Panc1 (cell line): ENCODE measurements around the gene IZUMO1.

ENCODE experiments used
- POLR2AphosphoS5 ChIP-seq: IDR thresholded peaks from 2 replicates; pipeline ENCODE4 v1.6.1; 2012; ENCODE audit warnings: mild to moderate bottlenecking, low read depth, low read length, moderate library complexity
- TCF7L2 ChIP-seq: IDR thresholded peaks from 2 replicates; pipeline ENCODE4 v1.6.1; 2011; ENCODE audit warnings: mild to moderate bottlenecking, low read depth, low read length, inconsistent platforms
- TF ChIP-seq, protein P1 (sequence below): fragments of 450-650 bp; IDR thresholded peaks from 2 replicates; pipeline ENCODE4 v1.5.1; 2017; ENCODE audit warnings: mild to moderate bottlenecking
- TF ChIP-seq, protein P2 (sequence below), 2 experiments: IDR thresholded peaks; 2 replicates each; pipeline ENCODE4 v1.6.1; 2011 to 2012; ENCODE audit warnings: low read depth in 2 of 2, control low read depth in 1 of 2, low read length in 1 of 2, mild to moderate bottlenecking in 1 of 2, moderate library complexity in 1 of 2; ENCODE audit not compliant: insufficient read depth in 1 of 2

DNA sequence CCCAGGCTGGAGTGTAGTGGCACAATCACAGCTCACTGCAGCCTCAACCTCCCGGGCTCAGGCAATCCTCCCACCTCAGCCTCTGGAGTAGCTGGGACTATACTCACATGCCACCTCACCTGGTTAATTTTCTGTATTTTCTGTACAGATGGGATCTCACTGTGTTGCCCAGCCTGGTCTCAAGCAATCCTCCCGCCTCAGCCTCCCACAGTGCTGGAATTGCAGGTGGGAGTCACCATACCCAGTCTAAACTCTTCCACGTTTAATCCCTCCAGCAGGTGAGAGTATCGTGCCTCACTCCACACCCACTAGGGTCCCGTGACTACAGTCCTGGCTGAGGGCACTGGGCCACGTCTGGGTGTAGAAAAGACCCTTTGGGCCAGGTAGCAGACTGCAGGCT is 47.6 kb upstream of the IZUMO1 start:
- TF ChIP-seq POLR2AphosphoS5 (no peak), TCF7L2 (no peak)
- TF ChIP-seq, protein P1, sequence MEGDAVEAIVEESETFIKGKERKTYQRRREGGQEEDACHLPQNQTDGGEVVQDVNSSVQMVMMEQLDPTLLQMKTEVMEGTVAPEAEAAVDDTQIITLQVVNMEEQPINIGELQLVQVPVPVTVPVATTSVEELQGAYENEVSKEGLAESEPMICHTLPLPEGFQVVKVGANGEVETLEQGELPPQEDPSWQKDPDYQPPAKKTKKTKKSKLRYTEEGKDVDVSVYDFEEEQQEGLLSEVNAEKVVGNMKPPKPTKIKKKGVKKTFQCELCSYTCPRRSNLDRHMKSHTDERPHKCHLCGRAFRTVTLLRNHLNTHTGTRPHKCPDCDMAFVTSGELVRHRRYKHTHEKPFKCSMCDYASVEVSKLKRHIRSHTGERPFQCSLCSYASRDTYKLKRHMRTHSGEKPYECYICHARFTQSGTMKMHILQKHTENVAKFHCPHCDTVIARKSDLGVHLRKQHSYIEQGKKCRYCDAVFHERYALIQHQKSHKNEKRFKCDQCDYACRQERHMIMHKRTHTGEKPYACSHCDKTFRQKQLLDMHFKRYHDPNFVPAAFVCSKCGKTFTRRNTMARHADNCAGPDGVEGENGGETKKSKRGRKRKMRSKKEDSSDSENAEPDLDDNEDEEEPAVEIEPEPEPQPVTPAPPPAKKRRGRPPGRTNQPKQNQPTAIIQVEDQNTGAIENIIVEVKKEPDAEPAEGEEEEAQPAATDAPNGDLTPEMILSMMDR = no peak
- TF ChIP-seq, protein P2, sequence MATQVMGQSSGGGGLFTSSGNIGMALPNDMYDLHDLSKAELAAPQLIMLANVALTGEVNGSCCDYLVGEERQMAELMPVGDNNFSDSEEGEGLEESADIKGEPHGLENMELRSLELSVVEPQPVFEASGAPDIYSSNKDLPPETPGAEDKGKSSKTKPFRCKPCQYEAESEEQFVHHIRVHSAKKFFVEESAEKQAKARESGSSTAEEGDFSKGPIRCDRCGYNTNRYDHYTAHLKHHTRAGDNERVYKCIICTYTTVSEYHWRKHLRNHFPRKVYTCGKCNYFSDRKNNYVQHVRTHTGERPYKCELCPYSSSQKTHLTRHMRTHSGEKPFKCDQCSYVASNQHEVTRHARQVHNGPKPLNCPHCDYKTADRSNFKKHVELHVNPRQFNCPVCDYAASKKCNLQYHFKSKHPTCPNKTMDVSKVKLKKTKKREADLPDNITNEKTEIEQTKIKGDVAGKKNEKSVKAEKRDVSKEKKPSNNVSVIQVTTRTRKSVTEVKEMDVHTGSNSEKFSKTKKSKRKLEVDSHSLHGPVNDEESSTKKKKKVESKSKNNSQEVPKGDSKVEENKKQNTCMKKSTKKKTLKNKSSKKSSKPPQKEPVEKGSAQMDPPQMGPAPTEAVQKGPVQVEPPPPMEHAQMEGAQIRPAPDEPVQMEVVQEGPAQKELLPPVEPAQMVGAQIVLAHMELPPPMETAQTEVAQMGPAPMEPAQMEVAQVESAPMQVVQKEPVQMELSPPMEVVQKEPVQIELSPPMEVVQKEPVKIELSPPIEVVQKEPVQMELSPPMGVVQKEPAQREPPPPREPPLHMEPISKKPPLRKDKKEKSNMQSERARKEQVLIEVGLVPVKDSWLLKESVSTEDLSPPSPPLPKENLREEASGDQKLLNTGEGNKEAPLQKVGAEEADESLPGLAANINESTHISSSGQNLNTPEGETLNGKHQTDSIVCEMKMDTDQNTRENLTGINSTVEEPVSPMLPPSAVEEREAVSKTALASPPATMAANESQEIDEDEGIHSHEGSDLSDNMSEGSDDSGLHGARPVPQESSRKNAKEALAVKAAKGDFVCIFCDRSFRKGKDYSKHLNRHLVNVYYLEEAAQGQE (IDR thresholded peaks at IDR 0.05; ENCODE audit: insufficient read depth in 1 of 2, low read depth in 2 of 2, low read length in 1 of 2) = no peak
